ENCODE measurements around the gene HTR6.

GRCh38 chr1:19651141-19651737 is 13.4 kb upstream of the HTR6 start:
- no peak for TF ChIP-seq POLR2AphosphoS5 (IDR thresholded peaks at IDR 0.05)
- peak; percentile 62 to 75 for TF ChIP-seq CTCF (IDR thresholded peaks at IDR 0.05)

All from suprapubic skin (tissue), 3 donors.